IPS DF 6.9 (cell line): ENCODE data around the gene DCLK2.

Experiments
- DNase-seq: peaks from one replicate; pipeline ENCODE4 v3.0.0-alpha.2; 2013; ENCODE audit warnings: low read depth, low spot score
- H3K27ac ChIP-seq: one replicate; pipeline ENCODE4 v1.5.1; 2013; ENCODE audit warnings: low read length, control low read depth
- H3K27me3 ChIP-seq: 2 replicates; pipeline ENCODE4 v1.6.1; 2013; ENCODE audit warnings: mild to moderate bottlenecking, low read length; ENCODE audit not compliant: control insufficient read depth, insufficient read depth
- H3K36me3 ChIP-seq: 2 replicates; pipeline ENCODE4 v1.6.1; 2013; ENCODE audit warnings: low read length; ENCODE audit not compliant: control insufficient read depth, insufficient read depth
- H3K4me1 ChIP-seq: 2 replicates; pipeline ENCODE4 v1.6.1; 2013; ENCODE audit warnings: low read length; ENCODE audit not compliant: control insufficient read depth, insufficient read depth
- H3K4me3 ChIP-seq: 2 replicates; pipeline ENCODE4 v1.5.1; 2013; ENCODE audit warnings: mild to moderate bottlenecking, low read length
- H3K9me3 ChIP-seq: 2 replicates; pipeline ENCODE4 v1.6.1; 2013; ENCODE audit warnings: low read length, inconsistent platforms; ENCODE audit not compliant: control insufficient read depth, insufficient read depth
- WGBS: extraction: QIAGEN DNeasy Blood & Tissue Kit; methylation state at CpG from one replicate; pipeline ENCODE4 v1.1.7; 2013; ENCODE audit warnings: mixed read lengths, missing lambda C conversion rate; ENCODE audit not compliant: insufficient read length, insufficient coverage; 5-methylcytosine and 5-hydroxymethylcytosine counted together

The DCLK2 gene

GRCh38 chr4:150078041-150078578 lies at the start of gene DCLK2:
Gene DCLK2 (plus strand): TSS chr4:150078445. CDS start chr4:150079028, 583 bp downstream.
- Histone ChIP-seq H3K4me1 (no peaks in the 10 kb centered on the region), H3K9me3 (no peaks in the 10 kb centered on the region), H3K27ac (no peak within 1 kb of the TSS), H3K36me3 (no peaks in the 10 kb centered on the region), H3K27me3 (peaks cover 10% of the 10 kb centered on the region; the same call in 1 of the 2 replicates), H3K4me3 (peak within 1 kb of the TSS; percentile 64)
- DNase-seq, result no peak
- no CpG with 5 or more reads among the region's 68 CpGs for WGBS

GRCh38 chr4:150032541-150032940 lies 45.7 kb upstream of the DCLK2 start:
- Histone ChIP-seq H3K9me3 (no peaks in the 10 kb centered on the region), H3K36me3 (no peaks in the 10 kb centered on the region), H3K4me1 (peaks cover 1% of the 10 kb centered on the region; the same call in 1 of the 2 replicates), H3K27ac (no peak overlapping the region), H3K27me3 (no peaks in the 10 kb centered on the region), H3K4me3 (no peak overlapping the region)
- no CpG with 5 or more reads among the region's 7 CpGs for WGBS
- no peak for DNase-seq

- no peak overlapping the region for H3K4me3 ChIP-seq
- no peaks in the 10 kb centered on the region for H3K36me3 ChIP-seq
- H3K4me1 ChIP-seq, result peaks cover 1% of the 10 kb centered on the region; the same call in 1 of the 2 replicates
- no peak for DNase-seq
- no CpG with 5 or more reads among the region's 4 CpGs for WGBS
- H3K27me3 ChIP-seq, result no peaks in the 10 kb centered on the region
- no peak overlapping the region for H3K27ac ChIP-seq
- no peaks in the 10 kb centered on the region for H3K9me3 ChIP-seq
Measured at GRCh38 chr4:150033081-150033480, 45.2 kb upstream of the DCLK2 start.

- Histone ChIP-seq H3K27ac (no peak overlapping the region), H3K36me3 (no peaks in the 10 kb centered on the region), H3K4me1 (peaks cover 1% of the 10 kb centered on the region; the same call in 1 of the 2 replicates), H3K4me3 (no peak overlapping the region), H3K9me3 (no peaks in the 10 kb centered on the region), H3K27me3 (no peaks in the 10 kb centered on the region)
- DNase-seq, result no peak
- WGBS, result no CpG with 5 or more reads among the region's 2 CpGs
Measured at GRCh38 chr4:150033901-150034300, 44.3 kb upstream of the DCLK2 start.

- no peak for DNase-seq
- Histone ChIP-seq H3K9me3 (no peaks in the 10 kb centered on the region), H3K27ac (no peak overlapping the region), H3K36me3 (no peaks in the 10 kb centered on the region), H3K27me3 (no peaks in the 10 kb centered on the region), H3K4me3 (no peak overlapping the region), H3K4me1 (peaks cover 1% of the 10 kb centered on the region; the same call in 1 of the 2 replicates)
- no CpG with 5 or more reads among the region's 6 CpGs for WGBS
Measured at GRCh38 chr4:150037251-150037856, 40.9 kb upstream of the DCLK2 start.

GRCh38 chr4:150038335-150039076 lies 39.7 kb upstream of the DCLK2 start:
- peaks cover 1% of the 10 kb centered on the region; the same call in 1 of the 2 replicates for H3K4me1 ChIP-seq
- no peaks in the 10 kb centered on the region for H3K9me3 ChIP-seq
- H3K27ac ChIP-seq, result no peak overlapping the region
- no peaks in the 10 kb centered on the region for H3K27me3 ChIP-seq
- H3K36me3 ChIP-seq, result no peaks in the 10 kb centered on the region
- DNase-seq, result no peak
- WGBS, result 100% methylated on average over 1 of the region's 6 CpGs
- H3K4me3 ChIP-seq, result no peak overlapping the region

GRCh38 chr4:150039274-150040127 lies 38.7 kb upstream of the DCLK2 start:
- Histone ChIP-seq H3K36me3 (no peaks in the 10 kb centered on the region), H3K27ac (no peak overlapping the region), H3K4me1 (no peaks in the 10 kb centered on the region), H3K9me3 (no peaks in the 10 kb centered on the region), H3K4me3 (no peak overlapping the region), H3K27me3 (no peaks in the 10 kb centered on the region)
- WGBS, result no CpG with 5 or more reads among the region's 2 CpGs
- DNase-seq, result no peak

- Histone ChIP-seq H3K27me3 (no peaks in the 10 kb centered on the region), H3K4me3 (no peak overlapping the region), H3K27ac (no peak overlapping the region), H3K9me3 (no peaks in the 10 kb centered on the region), H3K36me3 (no peaks in the 10 kb centered on the region), H3K4me1 (no peaks in the 10 kb centered on the region)
- no peak for DNase-seq
- no CpG with 5 or more reads among the region's 3 CpGs for WGBS
Measured at GRCh38 chr4:150044517-150044916, 33.7 kb upstream of the DCLK2 start.

- H3K4me3 ChIP-seq, result no peak overlapping the region
- H3K27me3 ChIP-seq, result no peaks in the 10 kb centered on the region
- H3K4me1 ChIP-seq, result no peaks in the 10 kb centered on the region
- WGBS, result no CpG with 5 or more reads among the region's 3 CpGs
- no peak overlapping the region for H3K27ac ChIP-seq
- H3K9me3 ChIP-seq, result no peaks in the 10 kb centered on the region
- DNase-seq, result no peak
- H3K36me3 ChIP-seq, result no peaks in the 10 kb centered on the region
Measured at GRCh38 chr4:150045410-150045809, 32.8 kb upstream of the DCLK2 start.

GRCh38 chr4:150046728-150047217 lies 31.5 kb upstream of the DCLK2 start:
- H3K36me3 ChIP-seq, result no peaks in the 10 kb centered on the region
- no peak overlapping the region for H3K27ac ChIP-seq
- WGBS, result no CpG with 5 or more reads among the region's 5 CpGs
- no peaks in the 10 kb centered on the region for H3K27me3 ChIP-seq
- no peaks in the 10 kb centered on the region for H3K9me3 ChIP-seq
- H3K4me1 ChIP-seq, result no peaks in the 10 kb centered on the region
- DNase-seq, result no peak
- H3K4me3 ChIP-seq, result no peak overlapping the region
